ENCODE data around the gene BRPF1. TPM values are rescaled to one million over a fixed set of nuclear protein-coding genes. Genes with fewer than 3 reads are reported as not detected.

Gene BRPF1
- total RNA-seq, 1 experiment from 2014 or later = 21.4 TPM

DNA sequence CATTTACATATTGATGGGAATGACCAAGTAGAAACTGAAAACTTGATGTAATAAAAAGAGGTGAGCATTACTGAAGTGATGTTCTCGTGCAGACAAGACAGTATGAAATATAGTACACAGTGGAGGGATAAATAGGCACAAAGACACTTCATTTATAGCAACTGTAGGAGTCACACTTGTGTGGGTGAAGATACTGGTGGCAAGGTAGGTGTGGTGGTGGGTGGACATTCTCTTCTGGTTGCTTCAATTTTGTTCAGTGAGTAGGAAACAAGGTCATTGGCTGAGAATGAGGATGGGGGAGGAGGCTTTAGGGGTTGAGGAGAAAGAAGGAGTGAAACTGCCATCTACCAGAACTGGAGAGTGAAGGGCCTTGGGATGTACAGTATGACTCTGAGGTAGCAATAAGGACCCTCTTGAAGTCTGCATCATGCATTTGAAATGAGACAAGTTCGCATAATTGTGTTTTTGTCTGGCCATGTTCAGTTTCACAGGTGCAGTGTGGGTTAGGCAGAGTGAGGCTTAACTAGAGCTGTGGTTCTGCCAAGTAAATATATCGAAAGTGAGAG is 21.3 kb upstream of the BRPF1 start:
- TF ChIP-seq, protein P1, sequence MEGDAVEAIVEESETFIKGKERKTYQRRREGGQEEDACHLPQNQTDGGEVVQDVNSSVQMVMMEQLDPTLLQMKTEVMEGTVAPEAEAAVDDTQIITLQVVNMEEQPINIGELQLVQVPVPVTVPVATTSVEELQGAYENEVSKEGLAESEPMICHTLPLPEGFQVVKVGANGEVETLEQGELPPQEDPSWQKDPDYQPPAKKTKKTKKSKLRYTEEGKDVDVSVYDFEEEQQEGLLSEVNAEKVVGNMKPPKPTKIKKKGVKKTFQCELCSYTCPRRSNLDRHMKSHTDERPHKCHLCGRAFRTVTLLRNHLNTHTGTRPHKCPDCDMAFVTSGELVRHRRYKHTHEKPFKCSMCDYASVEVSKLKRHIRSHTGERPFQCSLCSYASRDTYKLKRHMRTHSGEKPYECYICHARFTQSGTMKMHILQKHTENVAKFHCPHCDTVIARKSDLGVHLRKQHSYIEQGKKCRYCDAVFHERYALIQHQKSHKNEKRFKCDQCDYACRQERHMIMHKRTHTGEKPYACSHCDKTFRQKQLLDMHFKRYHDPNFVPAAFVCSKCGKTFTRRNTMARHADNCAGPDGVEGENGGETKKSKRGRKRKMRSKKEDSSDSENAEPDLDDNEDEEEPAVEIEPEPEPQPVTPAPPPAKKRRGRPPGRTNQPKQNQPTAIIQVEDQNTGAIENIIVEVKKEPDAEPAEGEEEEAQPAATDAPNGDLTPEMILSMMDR (IDR thresholded peaks at IDR 0.05; ENCODE audit: unreplicated experiment) = no peak
- Mint-ChIP-seq H3K4me3 (ENCODE audit: unreplicated experiment) (no peak overlapping the region), H3K27ac (ENCODE audit: low read depth, unreplicated experiment) (no peak overlapping the region), H3K9me3 (ENCODE audit: unreplicated experiment) (no peaks in the 10 kb centered on the region), H3K27me3 (ENCODE audit: insufficient read depth, unreplicated experiment) (peaks cover 65% of the 10 kb centered on the region), H3K36me3 (ENCODE audit: insufficient read depth, unreplicated experiment) (no peaks in the 10 kb centered on the region), H3K4me1 (ENCODE audit: insufficient read depth, unreplicated experiment) (no peaks in the 10 kb centered on the region)
- DNase-seq (ENCODE audit: unreplicated experiment) = no peak
- no TSS peak for BruUV-seq (replicated peaks)
- ChIA-PET POLR2A (interaction anchor here (0.5 to 1.3 kb wide), 4 partner anchors 10 to 708 kb away, joined by 3 read pairs; partner anchors contain the start of gene BRPF1), CTCF (interaction anchor here (1.1 to 1.6 kb wide), 2 partner anchors 23 to 79 kb away, joined by 4 read pairs; no protein-coding TSS in a partner anchor)
- intact Hi-C loops (cut with micrococcal nuclease) = loop anchor here (10.0 kb wide), 1 partner anchor 205 kb away; no protein-coding TSS in a partner anchor

DNA sequence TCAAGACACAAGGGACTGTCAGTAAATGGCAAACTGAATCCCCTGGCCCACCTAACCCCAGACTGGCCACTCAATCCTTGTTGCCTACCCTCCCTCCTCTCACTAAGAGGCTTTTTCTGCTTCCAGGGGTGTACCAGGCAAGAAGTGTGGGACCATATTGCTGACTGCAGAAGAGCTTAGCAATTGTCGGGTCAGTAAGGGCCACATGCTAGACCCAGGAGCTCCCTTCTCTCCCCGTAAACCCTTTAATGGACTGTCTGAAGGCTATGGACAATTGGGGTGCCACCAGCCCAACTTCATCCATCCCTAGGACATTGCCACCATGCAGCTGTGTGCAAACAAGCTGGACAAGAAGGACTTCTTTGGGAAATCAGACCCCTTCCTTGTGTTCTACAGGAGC is 19.1 kb upstream of the BRPF1 start:
- POLR2A ChIA-PET = no interaction called here
- no peak overlapping the region for H3K27ac Mint-ChIP-seq (ENCODE audit: low read depth, unreplicated experiment)
- no peaks in the 10 kb centered on the region for H3K36me3 Mint-ChIP-seq (ENCODE audit: insufficient read depth, unreplicated experiment)
- no peak overlapping the region for H3K4me3 Mint-ChIP-seq (ENCODE audit: unreplicated experiment)
- intact Hi-C loops (cut with micrococcal nuclease) = loop anchor here (10.0 kb wide), 1 partner anchor 208 kb away; no protein-coding TSS in a partner anchor
- H3K27me3 Mint-ChIP-seq (ENCODE audit: insufficient read depth, unreplicated experiment) = peaks cover 54% of the 10 kb centered on the region
- DNase-seq (ENCODE audit: unreplicated experiment) = no peak
- no peaks in the 10 kb centered on the region for H3K9me3 Mint-ChIP-seq (ENCODE audit: unreplicated experiment)
- peaks cover 7% of the 10 kb centered on the region for H3K4me1 Mint-ChIP-seq (ENCODE audit: insufficient read depth, unreplicated experiment)
- BruUV-seq (replicated peaks) = no TSS peak
- CTCF ChIA-PET = interaction anchor here (0.6 to 1.5 kb wide), 3 partner anchors 69 to 209 kb away, joined by 3 to 4 read pairs (median 3); no protein-coding TSS in a partner anchor
- TF ChIP-seq, protein P1 (IDR thresholded peaks at IDR 0.05; ENCODE audit: unreplicated experiment) = no peak

DNA sequence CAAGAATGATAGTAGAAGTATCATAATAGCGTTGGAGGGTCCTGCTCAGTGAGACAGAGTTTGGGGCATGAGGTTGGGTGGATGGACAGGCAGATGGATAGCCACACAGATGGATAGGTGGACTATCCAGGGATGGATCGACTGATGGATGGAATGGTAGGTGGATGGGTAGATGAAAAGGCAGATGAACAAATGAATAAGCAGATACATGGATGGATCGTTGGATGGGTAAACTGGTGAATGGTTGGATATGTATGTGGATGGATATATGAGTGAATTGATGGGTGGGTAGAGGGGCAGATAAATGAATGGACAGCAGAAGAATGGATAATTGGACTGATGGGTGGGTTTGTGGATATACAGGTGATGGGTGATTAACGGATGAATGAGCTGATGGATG is 18.4 kb upstream of the BRPF1 start:
- ChIA-PET CTCF (interaction anchor here (0.6 kb wide), 1 partner anchor 75 kb away, joined by 3 read pairs; no protein-coding TSS in a partner anchor), POLR2A (no interaction called here)
- Mint-ChIP-seq H3K27ac (ENCODE audit: low read depth, unreplicated experiment) (no peak overlapping the region), H3K4me3 (ENCODE audit: unreplicated experiment) (no peak overlapping the region), H3K36me3 (ENCODE audit: insufficient read depth, unreplicated experiment) (no peaks in the 10 kb centered on the region), H3K27me3 (ENCODE audit: insufficient read depth, unreplicated experiment) (peaks cover 56% of the 10 kb centered on the region), H3K9me3 (ENCODE audit: unreplicated experiment) (no peaks in the 10 kb centered on the region), H3K4me1 (ENCODE audit: insufficient read depth, unreplicated experiment) (peaks cover 7% of the 10 kb centered on the region)
- DNase-seq (ENCODE audit: unreplicated experiment) = no peak
- no TSS peak for BruUV-seq (replicated peaks)
- intact Hi-C loops (cut with micrococcal nuclease) = loop anchor here (10.0 kb wide), 1 partner anchor 208 kb away; no protein-coding TSS in a partner anchor
- TF ChIP-seq, protein P1 (IDR thresholded peaks at IDR 0.05; ENCODE audit: unreplicated experiment) = no peak

DNA sequence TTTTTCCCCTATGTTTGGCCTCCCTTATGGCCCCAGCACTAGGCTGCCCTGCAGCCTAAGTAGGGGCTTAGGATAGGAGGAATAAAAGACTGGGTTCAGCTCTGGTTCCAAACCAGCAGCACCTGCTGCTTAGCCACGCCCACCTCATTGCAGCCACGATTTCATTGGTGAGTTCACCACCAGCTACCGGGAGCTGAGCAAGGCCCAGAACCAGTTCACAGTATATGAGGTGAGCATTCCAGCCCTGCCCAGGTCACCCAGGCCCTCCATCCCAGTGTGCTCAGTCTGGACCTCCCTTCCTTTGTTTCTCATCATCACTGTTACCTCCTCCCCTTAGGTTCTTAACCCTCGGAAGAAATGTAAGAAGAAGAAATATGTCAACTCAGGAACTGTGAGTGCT is 16.4 kb upstream of the BRPF1 start:
- Mint-ChIP-seq H3K4me3 (ENCODE audit: unreplicated experiment) (no peak overlapping the region), H3K9me3 (ENCODE audit: unreplicated experiment) (no peaks in the 10 kb centered on the region), H3K36me3 (ENCODE audit: insufficient read depth, unreplicated experiment) (no peaks in the 10 kb centered on the region), H3K4me1 (ENCODE audit: insufficient read depth, unreplicated experiment) (peaks cover 7% of the 10 kb centered on the region), H3K27me3 (ENCODE audit: insufficient read depth, unreplicated experiment) (peaks cover 59% of the 10 kb centered on the region), H3K27ac (ENCODE audit: low read depth, unreplicated experiment) (no peak overlapping the region)
- BruUV-seq (replicated peaks) = no TSS peak
- ChIA-PET CTCF (interaction anchor here (0.6 to 2.0 kb wide), 21 partner anchors 9 to 720 kb away, joined by 3 to 15 read pairs (median 4); partner anchors contain the start of gene CPNE9), POLR2A (interaction anchor here (1.2 to 1.4 kb wide), 3 partner anchors 17 to 78 kb away, joined by 3 to 11 read pairs (median 3); partner anchors contain the start of genes ARPC4 and OGG1)
- intact Hi-C loops (cut with micrococcal nuclease) = loop anchor here (2.0 to 10.0 kb wide), 5 partner anchors 77 to 312 kb away; partner anchors contain the start of genes ARPC4, CRELD1, FANCD2 and TADA3
- TF ChIP-seq, protein P1 (IDR thresholded peaks at IDR 0.05; ENCODE audit: unreplicated experiment) = no peak
- no peak for DNase-seq (ENCODE audit: unreplicated experiment)

All from MCF 10A (cell line).